Upper lobe of right lung (tissue), 1 donor: Measurements from ENCODE around the gene INTS6L. TPM values are rescaled to one million over a fixed set of nuclear protein-coding genes. Genes with fewer than 3 reads are reported as not detected.

Experiments used
- ATAC-seq: fragments of 200-7000 bp; cut with Tn5 transposase; one replicate; pipeline ENCODE4 v1.9.1; 2020; ENCODE audit warnings: mild to moderate bottlenecking, moderate library complexity
- DNase-seq: peaks from one replicate; pipeline ENCODE4 v3.0.0-alpha.2; 2020
- H3K27ac ChIP-seq: fragments of 200-600 bp; one replicate; pipeline ENCODE4 v1.8.0; 2022
- H3K27me3 ChIP-seq: fragments of 200-600 bp; one replicate; pipeline ENCODE4 v1.8.0; 2022; ENCODE audit warnings: mild to moderate bottlenecking
- H3K36me3 ChIP-seq: fragments of 200-600 bp; one replicate; pipeline ENCODE4 v1.8.0; 2022
- H3K4me1 ChIP-seq: fragments of 200-600 bp; one replicate; pipeline ENCODE4 v1.8.0; 2022
- H3K4me3 ChIP-seq: fragments of 200-600 bp; one replicate; pipeline ENCODE4 v1.8.0; 2022; ENCODE audit warnings: mild to moderate bottlenecking
- H3K9me3 ChIP-seq: fragments of 200-600 bp; one replicate; pipeline ENCODE4 v1.8.0; 2022
- intact Hi-C: fragments of 100-400 bp; cut with DNase I; formaldehyde crosslinking; loops from one replicate; pipeline ENCODE4 v1.11.0; 2022
- total RNA-seq: library from RNA; stranded (reverse); fragmentation: NEBNext Ultra II Directional; extraction: Animal tissue kit (Norgen Biotek cat#: 25700); gene quantifications from one replicate; pipeline ENCODE4 v1.2.1, GENCODE V29; 2021
- TF ChIP-seq, protein P1 (sequence below): fragments of 200-600 bp; IDR thresholded peaks from one replicate; pipeline ENCODE4 v1.8.0; 2022; ENCODE audit warnings: antibody characterized with exemption
- donor health status: DM: no; HTN: yes; CAD: no; lungs with severe emphysema.

INTS6L gene
- total RNA-seq, 1 donor from 2014 or later = 7.4 TPM

DNA sequence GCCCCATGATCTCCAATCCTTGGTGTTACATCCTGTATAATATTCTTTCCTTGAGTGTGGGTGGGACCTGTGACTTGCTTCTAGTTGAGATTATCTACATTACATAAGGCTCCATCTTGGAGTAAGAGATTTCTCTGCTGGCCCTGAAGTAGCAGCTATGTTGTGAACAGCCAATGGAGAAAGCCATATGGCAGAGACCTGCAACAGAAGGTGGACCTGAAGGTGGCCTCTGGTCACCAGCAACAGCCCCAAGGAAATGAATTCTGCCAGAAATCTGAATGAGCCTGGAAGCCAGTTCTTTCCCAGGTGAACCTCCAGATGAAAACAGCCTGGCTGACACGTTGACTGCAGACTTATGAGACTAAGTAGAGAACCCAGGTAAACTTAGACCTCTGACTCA lies 2.3 kb upstream of the INTS6L start:
- intact Hi-C loops = no loop called here
- Histone ChIP-seq H3K4me3 (no peak overlapping the region), H3K27me3 (no peaks in the 10 kb centered on the region), H3K9me3 (no peaks in the 10 kb centered on the region), H3K36me3 (no peaks in the 10 kb centered on the region), H3K4me1 (no peaks in the 10 kb centered on the region), H3K27ac (no peak overlapping the region)
- DNase-seq = no peak
- no peak for ATAC-seq
- TF ChIP-seq, protein P1, sequence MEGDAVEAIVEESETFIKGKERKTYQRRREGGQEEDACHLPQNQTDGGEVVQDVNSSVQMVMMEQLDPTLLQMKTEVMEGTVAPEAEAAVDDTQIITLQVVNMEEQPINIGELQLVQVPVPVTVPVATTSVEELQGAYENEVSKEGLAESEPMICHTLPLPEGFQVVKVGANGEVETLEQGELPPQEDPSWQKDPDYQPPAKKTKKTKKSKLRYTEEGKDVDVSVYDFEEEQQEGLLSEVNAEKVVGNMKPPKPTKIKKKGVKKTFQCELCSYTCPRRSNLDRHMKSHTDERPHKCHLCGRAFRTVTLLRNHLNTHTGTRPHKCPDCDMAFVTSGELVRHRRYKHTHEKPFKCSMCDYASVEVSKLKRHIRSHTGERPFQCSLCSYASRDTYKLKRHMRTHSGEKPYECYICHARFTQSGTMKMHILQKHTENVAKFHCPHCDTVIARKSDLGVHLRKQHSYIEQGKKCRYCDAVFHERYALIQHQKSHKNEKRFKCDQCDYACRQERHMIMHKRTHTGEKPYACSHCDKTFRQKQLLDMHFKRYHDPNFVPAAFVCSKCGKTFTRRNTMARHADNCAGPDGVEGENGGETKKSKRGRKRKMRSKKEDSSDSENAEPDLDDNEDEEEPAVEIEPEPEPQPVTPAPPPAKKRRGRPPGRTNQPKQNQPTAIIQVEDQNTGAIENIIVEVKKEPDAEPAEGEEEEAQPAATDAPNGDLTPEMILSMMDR = no peak

DNA sequence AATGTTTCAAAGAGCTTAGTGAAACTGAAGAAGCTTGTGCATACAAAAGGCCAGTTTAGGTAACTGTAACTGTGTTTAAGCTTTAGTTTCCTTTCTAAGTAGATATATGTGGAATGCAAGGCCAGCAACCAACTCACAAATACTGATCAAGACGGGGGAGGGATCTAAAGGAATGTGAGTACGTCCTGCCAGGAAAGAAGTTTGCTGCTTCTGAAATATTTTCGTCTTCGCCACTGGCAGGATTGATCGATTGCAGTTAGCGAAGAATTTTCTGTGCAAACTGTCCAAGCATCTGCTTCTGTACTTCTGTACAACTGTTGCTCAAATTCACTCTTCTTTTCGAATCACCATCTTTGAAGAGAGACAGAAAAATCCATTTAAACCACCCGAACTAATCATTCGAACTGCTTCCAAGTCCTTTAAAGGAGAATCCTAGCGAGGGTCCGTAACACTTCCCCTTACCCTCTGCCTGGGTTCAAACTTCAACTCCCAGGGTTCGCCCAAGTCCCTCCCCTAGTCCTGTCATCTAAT lies 373 bp upstream of the INTS6L start:
- H3K9me3 ChIP-seq = no peaks in the 10 kb centered on the region
- peak overlapping the region; percentile 61 for H3K4me3 ChIP-seq
- no peak for DNase-seq
- no peaks in the 10 kb centered on the region for H3K36me3 ChIP-seq
- TF ChIP-seq, protein P1 = no peak
- peak overlapping the region; percentile 60 for H3K27ac ChIP-seq
- intact Hi-C loops = no loop called here
- H3K4me1 ChIP-seq = no peaks in the 10 kb centered on the region
- ATAC-seq = no peak
- H3K27me3 ChIP-seq = no peaks in the 10 kb centered on the region

- TF ChIP-seq, protein P1 = no peak
- ATAC-seq = peak; percentile 96
- Histone ChIP-seq H3K9me3 (no peaks in the 10 kb centered on the region), H3K4me3 (peak overlapping the region; percentile 61), H3K36me3 (no peaks in the 10 kb centered on the region), H3K4me1 (no peaks in the 10 kb centered on the region), H3K27ac (peak overlapping the region; percentile 89), H3K27me3 (no peaks in the 10 kb centered on the region)
- peak; percentile 89 for DNase-seq
- intact Hi-C loops = no loop called here
These were observed 1.1 kb downstream of the INTS6L start for GRCh38 chrX:135521405-135522131.

GRCh38 chrX:135522132-135522530 lies 1.7 kb downstream of the INTS6L start:
- Histone ChIP-seq H3K27me3 (no peaks in the 10 kb centered on the region), H3K4me1 (no peaks in the 10 kb centered on the region), H3K4me3 (peak overlapping the region; percentile 53), H3K9me3 (no peaks in the 10 kb centered on the region), H3K27ac (peak overlapping the region; percentile 74), H3K36me3 (no peaks in the 10 kb centered on the region)
- intact Hi-C loops = no loop called here
- no peak for ATAC-seq
- DNase-seq = no peak
- TF ChIP-seq, protein P1 = no peak

GRCh38 chrX:135522878-135523693 lies 2.6 kb downstream of the INTS6L start:
- no peak for DNase-seq
- Histone ChIP-seq H3K27me3 (no peaks in the 10 kb centered on the region), H3K9me3 (no peaks in the 10 kb centered on the region), H3K4me3 (peak overlapping the region; percentile 53), H3K27ac (no peak overlapping the region), H3K36me3 (no peaks in the 10 kb centered on the region), H3K4me1 (no peaks in the 10 kb centered on the region)
- ATAC-seq = no peak
- TF ChIP-seq, protein P1 = no peak
- intact Hi-C loops = no loop called here
